COLO829 (cell line): ENCODE data around the gene PIKFYVE.
A peak's percentile ranks its signal among the peaks of the same experiment; 100 is the strongest.
"Not testable (repeated sequence)": the region's sequence is repeated elsewhere in the genome, so short reads cannot be mapped to it uniquely, and the experiment has no call there.

Experiments used
- DNase-seq: peaks from one replicate; pipeline ENCODE4 v3.0.0; 2012; ENCODE audit warnings: low spot score

Gene PIKFYVE

GRCh38 chr2:208363485-208363884, 97.4 kb downstream of the PIKFYVE start:
- no peak for DNase-seq

GRCh38 chr2:208366215-208367127, 100.4 kb downstream of the PIKFYVE start:
- DNase-seq = no peak

GRCh38 chr2:208369091-208369490, 103.0 kb downstream of the PIKFYVE start:
- no peak for DNase-seq

GRCh38 chr2:208370881-208371633, 105.0 kb downstream of the PIKFYVE start:
- no peak for DNase-seq

GRCh38 chr2:208371634-208371935, 105.5 kb downstream of the PIKFYVE start:
- DNase-seq = no peak

GRCh38 chr2:208373460-208374089, 107.5 kb downstream of the PIKFYVE start:
- peak; percentile 50 for DNase-seq

- DNase-seq = no peak
These were observed 109.5 kb downstream of the PIKFYVE start for GRCh38 chr2:208375491-208376068.

- DNase-seq = not testable (repeated sequence)
These were observed 111.3 kb downstream of the PIKFYVE start for GRCh38 chr2:208377344-208377860.

GRCh38 chr2:208379192-208379591, 113.1 kb downstream of the PIKFYVE start:
- DNase-seq = no peak

GRCh38 chr2:208384637-208385036, 118.6 kb downstream of the PIKFYVE start:
- no peak for DNase-seq

GRCh38 chr2:208386541-208386940, 120.5 kb downstream of the PIKFYVE start:
- DNase-seq = no peak

GRCh38 chr2:208389940-208390339, 123.9 kb downstream of the PIKFYVE start:
- no peak for DNase-seq

GRCh38 chr2:208392300-208392699, 126.2 kb downstream of the PIKFYVE start:
- no peak for DNase-seq

- not testable (repeated sequence) for DNase-seq
These were observed 130.7 kb downstream of the PIKFYVE start for GRCh38 chr2:208396796-208397195.

- no peak for DNase-seq
These were observed 133.1 kb downstream of the PIKFYVE start for GRCh38 chr2:208399201-208399600.

- DNase-seq = no peak
These were observed 140.7 kb downstream of the PIKFYVE start, which contains the start of gene PTH2R for GRCh38 chr2:208406474-208407451. PTH2R (plus strand) TSS chr2:208406792; CDS start chr2:208407044, 252 bp downstream.

- no peak for DNase-seq
These were observed 141.6 kb downstream of the PIKFYVE start for GRCh38 chr2:208407667-208408066.
